ENCODE results near the gene BTNL9.

The BTNL9 gene

GRCh38 chr5:181060231-181060590 lies 20.1 kb downstream of the BTNL9 start:
- H3K27ac ChIP-seq, result no peak overlapping the region
- peaks cover 0 to 84% of the 10 kb centered on the region in 2 donors for H3K27me3 ChIP-seq
- no peak for DNase-seq
- TF ChIP-seq CTCF (IDR thresholded peaks at IDR 0.05), result no peak
- intact Hi-C loops (cut with DNase I; ENCODE audit: low total_unique reads), result no loop called here
- no peak overlapping the region for H3K4me3 ChIP-seq
- no peaks in the 10 kb centered on the region for H3K36me3 ChIP-seq
- H3K9me3 ChIP-seq, result no peaks in the 10 kb centered on the region
- H3K4me1 ChIP-seq, result peaks cover 0 to 7% (median 2%) of the 10 kb centered on the region in 4 donors

- no peaks in the 10 kb centered on the region for H3K36me3 ChIP-seq
- DNase-seq, result no peak
- H3K4me3 ChIP-seq, result no peak overlapping the region
- H3K4me1 ChIP-seq, result peaks cover 0 to 7% (median 2%) of the 10 kb centered on the region in 4 donors
- H3K9me3 ChIP-seq, result no peaks in the 10 kb centered on the region
- no peak for TF ChIP-seq CTCF (IDR thresholded peaks at IDR 0.05)
- peaks cover 0 to 84% of the 10 kb centered on the region in 2 donors for H3K27me3 ChIP-seq
- no peak overlapping the region for H3K27ac ChIP-seq
- intact Hi-C loops (cut with DNase I; ENCODE audit: low total_unique reads), result no loop called here
Measured at GRCh38 chr5:181060924-181061323, 20.9 kb downstream of the BTNL9 start.

DNA sequence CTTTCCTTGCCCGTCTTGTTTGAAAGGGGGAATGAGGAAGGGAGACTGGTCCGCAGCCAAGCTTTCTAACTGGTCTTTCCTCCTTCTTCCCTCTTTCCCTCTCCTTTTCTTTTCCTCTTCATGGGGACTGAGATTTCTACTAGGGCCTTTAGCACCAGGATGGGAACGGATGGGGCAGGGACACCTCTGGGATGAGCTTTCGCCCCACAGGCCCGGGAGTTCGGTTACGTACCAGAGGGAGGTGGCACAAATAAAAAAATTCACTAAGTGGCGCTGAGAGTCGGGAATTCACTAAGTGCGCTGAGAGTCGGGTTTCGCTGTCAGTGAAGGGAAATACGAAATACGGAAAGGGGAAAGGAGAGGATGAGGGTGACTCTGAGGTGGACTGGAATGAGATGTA lies 21.6 kb downstream of the BTNL9 start:
- intact Hi-C loops (cut with DNase I; ENCODE audit: low total_unique reads), result no loop called here
- Histone ChIP-seq H3K36me3 (no peaks in the 10 kb centered on the region), H3K4me1 (peaks cover 0 to 7% (median 2%) of the 10 kb centered on the region in 4 donors), H3K27me3 (peaks cover 0 to 81% of the 10 kb centered on the region in 2 donors), H3K4me3 (no peak overlapping the region), H3K9me3 (no peaks in the 10 kb centered on the region), H3K27ac (no peak overlapping the region)
- no peak for TF ChIP-seq CTCF (IDR thresholded peaks at IDR 0.05)
- DNase-seq, result no peak

- H3K4me3 ChIP-seq, result no peak overlapping the region
- no peak overlapping the region for H3K27ac ChIP-seq
- no peaks in the 10 kb centered on the region for H3K36me3 ChIP-seq
- DNase-seq, result no peak
- intact Hi-C loops (cut with DNase I; ENCODE audit: low total_unique reads), result no loop called here
- H3K9me3 ChIP-seq, result no peaks in the 10 kb centered on the region
- H3K27me3 ChIP-seq, result peaks cover 0 to 75% of the 10 kb centered on the region in 2 donors
- H3K4me1 ChIP-seq, result peaks cover 0 to 7% (median 2%) of the 10 kb centered on the region in 4 donors
- no peak for TF ChIP-seq CTCF (IDR thresholded peaks at IDR 0.05)
Measured at GRCh38 chr5:181062631-181063030, 22.6 kb downstream of the BTNL9 start.

DNA sequence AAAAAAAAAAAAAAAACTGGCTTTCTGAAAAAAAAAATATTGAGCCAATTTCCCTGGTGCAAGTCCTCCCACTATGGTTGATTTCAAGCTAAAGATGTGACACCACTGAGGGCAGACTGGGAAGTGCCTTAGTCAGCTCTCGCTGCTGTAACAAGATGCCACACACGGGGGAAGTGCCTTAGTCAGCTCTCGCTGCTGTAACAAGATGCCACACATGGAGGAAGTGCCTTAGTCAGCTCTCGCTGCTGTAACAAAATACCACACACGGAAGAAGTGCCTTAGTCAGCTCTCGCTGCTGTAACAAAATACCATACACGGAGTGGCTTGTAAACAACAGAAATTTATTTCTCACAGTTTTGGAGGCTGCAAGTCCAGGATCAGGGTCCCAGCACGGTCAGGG lies 23.4 kb downstream of the BTNL9 start:
- no peak overlapping the region for H3K4me3 ChIP-seq
- no peaks in the 10 kb centered on the region for H3K36me3 ChIP-seq
- no peak overlapping the region for H3K27ac ChIP-seq
- H3K27me3 ChIP-seq, result peaks cover 0 to 66% of the 10 kb centered on the region in 2 donors
- TF ChIP-seq CTCF (IDR thresholded peaks at IDR 0.05), result no peak
- H3K4me1 ChIP-seq, result peaks cover 0 to 7% (median 2%) of the 10 kb centered on the region in 4 donors
- no peaks in the 10 kb centered on the region for H3K9me3 ChIP-seq
- intact Hi-C loops (cut with DNase I; ENCODE audit: low total_unique reads), result no loop called here
- DNase-seq, result no peak

GRCh38 chr5:181064987-181065386 lies 24.9 kb downstream of the BTNL9 start:
- DNase-seq, result no peak
- H3K4me1 ChIP-seq, result no peaks in the 10 kb centered on the region
- intact Hi-C loops (cut with DNase I; ENCODE audit: low total_unique reads), result no loop called here
- no peaks in the 10 kb centered on the region for H3K9me3 ChIP-seq
- peaks cover 0 to 54% of the 10 kb centered on the region in 2 donors for H3K27me3 ChIP-seq
- H3K36me3 ChIP-seq, result no peaks in the 10 kb centered on the region
- H3K27ac ChIP-seq, result no peak overlapping the region
- no peak for TF ChIP-seq CTCF (IDR thresholded peaks at IDR 0.05)
- H3K4me3 ChIP-seq, result no peak overlapping the region
